ENCODE results near the gene ATRNL1. TPM values are rescaled to one million over a fixed set of nuclear protein-coding genes. Genes with fewer than 3 reads are reported as not detected.

The ATRNL1 gene
- total and polyA plus RNA-seq, 2 experiments from 2014 or later, result 4.8 to 29.7 TPM

- TF ChIP-seq, protein P1, sequence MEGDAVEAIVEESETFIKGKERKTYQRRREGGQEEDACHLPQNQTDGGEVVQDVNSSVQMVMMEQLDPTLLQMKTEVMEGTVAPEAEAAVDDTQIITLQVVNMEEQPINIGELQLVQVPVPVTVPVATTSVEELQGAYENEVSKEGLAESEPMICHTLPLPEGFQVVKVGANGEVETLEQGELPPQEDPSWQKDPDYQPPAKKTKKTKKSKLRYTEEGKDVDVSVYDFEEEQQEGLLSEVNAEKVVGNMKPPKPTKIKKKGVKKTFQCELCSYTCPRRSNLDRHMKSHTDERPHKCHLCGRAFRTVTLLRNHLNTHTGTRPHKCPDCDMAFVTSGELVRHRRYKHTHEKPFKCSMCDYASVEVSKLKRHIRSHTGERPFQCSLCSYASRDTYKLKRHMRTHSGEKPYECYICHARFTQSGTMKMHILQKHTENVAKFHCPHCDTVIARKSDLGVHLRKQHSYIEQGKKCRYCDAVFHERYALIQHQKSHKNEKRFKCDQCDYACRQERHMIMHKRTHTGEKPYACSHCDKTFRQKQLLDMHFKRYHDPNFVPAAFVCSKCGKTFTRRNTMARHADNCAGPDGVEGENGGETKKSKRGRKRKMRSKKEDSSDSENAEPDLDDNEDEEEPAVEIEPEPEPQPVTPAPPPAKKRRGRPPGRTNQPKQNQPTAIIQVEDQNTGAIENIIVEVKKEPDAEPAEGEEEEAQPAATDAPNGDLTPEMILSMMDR (conservative IDR thresholded peaks at IDR 0.05; ENCODE audit: low read depth in 2 of 2), result no peak
These were observed 70.0 kb downstream of the ATRNL1 start (continued) for GRCh38 chr10:115163129-115163528.

GRCh38 chr10:115164220-115164619 lies 71.1 kb downstream of the ATRNL1 start:
- no peaks in the 10 kb centered on the region for H3F3A ChIP-seq (replicated peaks; ENCODE audit: low read depth)
- Mint-ChIP-seq H3K27me3 (ENCODE audit: insufficient read depth, low read depth, poor library complexity) (no peaks in the 10 kb centered on the region), H3K9me3 (no peaks in the 10 kb centered on the region), H3K4me1 (no peaks in the 10 kb centered on the region), H3K4me3 (no peak overlapping the region), H3K27ac (no peak overlapping the region), H3K36me3 (ENCODE audit: low read depth) (no peaks in the 10 kb centered on the region)
- no peak overlapping the region for H3K27ac ChIP-seq (ENCODE audit: low read depth)
- H4K20me1 ChIP-seq (replicated peaks; ENCODE audit: insufficient read depth), result no peaks in the 10 kb centered on the region
- H3K4me1 ChIP-seq (ENCODE audit: insufficient read depth), result no peaks in the 10 kb centered on the region
- DNase-seq (ENCODE audit: low spot score) (no peak), ATAC-seq (no peak)
- no peak overlapping the region for H3K4me3 ChIP-seq
- H3K36me3 ChIP-seq (ENCODE audit: insufficient read depth), result no peaks in the 10 kb centered on the region
- no peaks in the 10 kb centered on the region for H3K9me2 ChIP-seq (ENCODE audit: insufficient read depth)
- no peaks in the 10 kb centered on the region for H3K27me3 ChIP-seq (ENCODE audit: insufficient read depth)
- no peaks in the 10 kb centered on the region for H3K79me2 ChIP-seq (replicated peaks; ENCODE audit: insufficient read depth)
- no peak overlapping the region for H2AFZ ChIP-seq
- H3K4me2 ChIP-seq, result no peak overlapping the region
- no peak for TF ChIP-seq ETS1 (IDR thresholded peaks at IDR 0.05)
- no peak for TF ChIP-seq NANOG (IDR thresholded peaks at IDR 0.05; ENCODE audit: borderline replicate concordance)
- TF ChIP-seq POLR2AphosphoS5 (IDR thresholded peaks at IDR 0.05; ENCODE audit: low read depth), result no peak
- TF ChIP-seq, protein P1 (conservative IDR thresholded peaks at IDR 0.05; ENCODE audit: low read depth in 2 of 2), result no peak
- no peak for TF ChIP-seq ZNF462 (CRISPR knock-in tag; IDR thresholded peaks at IDR 0.05)
- no peak for TF ChIP-seq ZNF331 (CRISPR knock-in tag; IDR thresholded peaks at IDR 0.05; ENCODE audit: low read depth)
- TF ChIP-seq EZH2 (IDR thresholded peaks at IDR 0.05; ENCODE audit: low read depth, unreplicated experiment), result no peak
- no peak for TF ChIP-seq REST (IDR thresholded peaks at IDR 0.05; ENCODE audit: unreplicated experiment)
- TF ChIP-seq STAT1 (IDR thresholded peaks at IDR 0.05; ENCODE audit: unreplicated experiment), result no peak
- no peak for TF ChIP-seq JUNB (IDR thresholded peaks at IDR 0.05; ENCODE audit: unreplicated experiment)
- TF ChIP-seq EZH2phosphoT487 (IDR thresholded peaks at IDR 0.05; ENCODE audit: unreplicated experiment), result no peak

All from GM23338 (cell line).